Panc1 (cell line): ENCODE measurements around the gene MAGI1.

ENCODE experiments used
- CTCF ChIP-seq: fragments of 450-650 bp; IDR thresholded peaks from 2 replicates; pipeline ENCODE4 v1.5.1; 2017; ENCODE audit warnings: mild to moderate bottlenecking
- POLR2AphosphoS5 ChIP-seq: IDR thresholded peaks from 2 replicates; pipeline ENCODE4 v1.6.1; 2012; ENCODE audit warnings: mild to moderate bottlenecking, low read depth, low read length, moderate library complexity

- no peak for TF ChIP-seq POLR2AphosphoS5
- no peak for TF ChIP-seq CTCF
Measured at GRCh38 chr3:65729973-65730372, 308.7 kb downstream of the MAGI1 start.
